SK-N-MC (cell line): ENCODE measurements around the gene ZNF595.
A peak's percentile ranks its signal among the peaks of the same experiment; 100 is the strongest.
"Not testable (repeated sequence)": the region's sequence is repeated elsewhere in the genome, so short reads cannot be mapped to it uniquely, and the experiment has no call there.

Experiments used
- DNase-seq: peaks from one replicate; pipeline ENCODE4 v3.0.0-alpha.2; 2011; ENCODE audit warnings: low read depth, low spot score
- H3K27ac ChIP-seq: fragments of 200-600 bp; sonication (generic); 2 replicates; pipeline ENCODE4 v1.5.1; 2016; ENCODE audit warnings: mixed run types
- H3K36me3 ChIP-seq: fragments of 200-600 bp; sonication (generic); 2 replicates; pipeline ENCODE4 v1.6.1; 2017; ENCODE audit warnings: antibody characterized with exemption, low read length, mixed read lengths; ENCODE audit not compliant: insufficient read depth
- H3K4me3 ChIP-seq: fragments of 200-600 bp; sonication (generic); 2 replicates; pipeline ENCODE4 v1.5.1; 2016
- H3K9ac ChIP-seq: fragments of 200-600 bp; sonication (generic); 2 replicates; pipeline ENCODE4 v1.8.0; 2017; ENCODE audit warnings: mixed run types, mixed read lengths; ENCODE audit not compliant: insufficient read length
- H3K9me3 ChIP-seq: fragments of 200-600 bp; sonication (generic); 2 replicates; pipeline ENCODE4 v1.6.1; 2017; ENCODE audit warnings: low read depth, mild to moderate bottlenecking, antibody characterized with exemption, low read length, moderate library complexity, mixed read lengths

ZNF595 gene

DNA sequence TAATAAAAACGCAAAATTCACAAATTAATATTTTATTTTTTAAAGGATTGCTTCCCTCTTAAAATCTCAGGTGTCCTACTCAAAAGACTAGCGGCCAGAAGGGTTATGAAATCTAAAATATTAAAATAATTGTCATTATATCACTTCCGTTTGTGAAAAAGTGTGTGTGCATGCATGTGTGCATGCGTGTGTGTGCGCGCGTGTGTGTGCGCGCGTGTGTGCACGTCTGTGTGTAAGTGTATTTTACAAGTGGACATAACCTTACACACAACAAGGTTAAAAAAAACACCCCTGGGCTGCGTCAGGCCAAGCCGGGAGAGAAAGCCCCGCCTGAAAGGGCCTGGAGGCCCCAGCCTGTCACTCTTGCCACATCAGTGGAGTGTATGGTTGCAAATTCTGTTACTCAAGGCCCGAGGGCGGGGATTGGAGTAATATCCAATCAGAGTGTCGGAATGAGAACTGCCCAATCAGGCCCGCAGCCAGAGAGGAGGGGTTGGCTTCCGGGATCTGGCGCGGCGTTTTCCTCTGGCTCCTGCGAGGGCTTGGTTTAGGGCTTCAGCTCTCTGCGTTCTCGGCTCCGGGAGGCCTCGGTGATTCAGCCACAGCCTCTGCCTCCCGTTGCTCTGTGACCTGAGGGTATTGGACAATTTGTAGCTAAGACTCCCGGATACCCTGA lies at the start of gene ZNF595:
Gene ZNF595 (plus strand): TSS at position 518 of the 676 bp plus-strand sequence. CDS start 168 bp downstream, outside the sequence.
- H3K36me3 ChIP-seq, H3K27ac ChIP-seq, DNase-seq, H3K9ac ChIP-seq, H3K9me3 ChIP-seq: not testable (repeated sequence)
- H3K4me3 ChIP-seq: peak within 1 kb of the TSS; percentile 49; the same call in 1 of the 2 replicates

DNA sequence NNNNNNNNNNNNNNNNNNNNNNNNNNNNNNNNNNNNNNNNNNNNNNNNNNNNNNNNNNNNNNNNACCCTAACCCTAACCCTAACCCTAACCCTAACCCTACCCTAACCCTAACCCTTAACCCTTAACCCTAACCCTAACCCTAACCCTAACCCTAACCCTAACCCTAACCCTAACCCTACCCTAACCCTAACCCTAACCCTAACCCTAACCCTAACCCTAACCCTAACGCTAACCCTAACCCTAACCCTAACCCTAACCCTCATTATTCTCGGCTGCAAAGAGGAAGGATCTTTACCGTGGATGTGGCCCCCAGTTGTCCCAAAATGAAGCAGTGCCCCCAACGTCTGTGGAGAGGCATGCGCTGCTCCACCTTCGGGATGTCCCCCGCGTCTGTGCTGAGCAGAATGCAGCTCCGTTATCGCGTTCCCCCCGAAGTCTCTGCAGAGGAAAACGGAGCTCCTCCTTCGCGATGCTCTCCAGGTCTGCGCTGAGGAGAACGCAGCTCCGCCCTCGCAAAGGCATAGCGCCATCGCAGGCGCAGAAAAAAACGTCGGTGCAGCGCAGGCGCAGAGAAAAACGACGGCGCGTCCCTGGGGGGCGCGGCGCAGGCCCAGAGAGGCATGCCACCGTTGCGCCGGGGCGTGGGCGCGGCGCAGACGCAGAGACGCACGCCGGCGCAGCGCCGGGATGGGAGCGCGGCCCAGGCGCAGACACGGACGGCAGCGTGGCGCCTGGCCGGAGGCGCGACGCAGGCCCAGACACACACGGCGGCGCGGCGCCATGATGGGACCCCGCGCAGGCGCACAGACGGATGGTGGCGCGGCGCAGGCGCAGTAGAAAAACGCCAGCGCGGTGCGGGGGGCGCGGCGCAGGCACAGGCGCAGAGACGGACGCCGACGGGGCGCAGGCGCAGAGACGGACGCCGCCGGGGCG lies 42.9 kb upstream of the ZNF595 start:
- DNase-seq, H3K4me3 ChIP-seq: not testable (repeated sequence)

DNA sequence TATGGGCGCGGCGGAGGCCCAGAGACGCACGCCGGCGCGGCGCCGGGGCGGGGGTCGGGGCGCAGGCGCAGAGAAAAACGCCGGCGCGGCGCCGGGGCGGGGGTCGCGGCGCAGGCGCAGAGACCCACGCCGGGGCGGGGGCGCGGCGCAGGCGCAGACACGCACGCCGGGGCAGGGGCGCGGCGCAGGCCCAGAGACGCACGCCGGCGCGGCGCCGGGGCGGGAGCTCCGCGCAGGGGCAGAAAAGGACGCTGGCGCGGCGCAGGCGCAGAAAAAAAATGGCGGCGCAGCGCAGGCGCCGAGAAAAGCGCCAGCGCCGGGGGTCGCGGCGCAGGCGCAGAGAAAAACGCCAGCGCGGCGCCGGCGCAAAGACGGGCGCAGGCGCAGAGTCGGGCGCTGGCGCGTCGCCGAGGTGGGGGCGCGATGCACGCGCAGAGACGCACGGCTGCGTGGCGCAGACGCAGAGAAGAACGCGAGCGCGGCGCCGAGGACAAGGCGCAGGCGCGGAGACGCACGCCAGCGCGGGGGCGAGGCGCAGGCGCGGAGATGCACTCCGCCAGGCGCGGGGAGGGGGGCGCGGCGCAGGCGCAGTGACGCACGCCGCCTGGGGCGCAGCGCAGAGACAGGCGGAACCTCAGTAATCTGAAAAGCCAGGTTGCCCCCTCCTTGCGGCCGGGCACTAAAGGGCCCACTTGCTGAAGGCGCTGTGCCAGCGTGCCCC lies 41.9 kb upstream of the ZNF595 start:
- H3K36me3 ChIP-seq, DNase-seq, H3K9me3 ChIP-seq, H3K27ac ChIP-seq, H3K4me3 ChIP-seq, H3K9ac ChIP-seq: not testable (repeated sequence)

More for the DNA sequence above, 42.9 kb upstream of the ZNF595 start:
- not testable (repeated sequence) for H3K27ac ChIP-seq, H3K9ac ChIP-seq, H3K9me3 ChIP-seq, H3K36me3 ChIP-seq

DNA sequence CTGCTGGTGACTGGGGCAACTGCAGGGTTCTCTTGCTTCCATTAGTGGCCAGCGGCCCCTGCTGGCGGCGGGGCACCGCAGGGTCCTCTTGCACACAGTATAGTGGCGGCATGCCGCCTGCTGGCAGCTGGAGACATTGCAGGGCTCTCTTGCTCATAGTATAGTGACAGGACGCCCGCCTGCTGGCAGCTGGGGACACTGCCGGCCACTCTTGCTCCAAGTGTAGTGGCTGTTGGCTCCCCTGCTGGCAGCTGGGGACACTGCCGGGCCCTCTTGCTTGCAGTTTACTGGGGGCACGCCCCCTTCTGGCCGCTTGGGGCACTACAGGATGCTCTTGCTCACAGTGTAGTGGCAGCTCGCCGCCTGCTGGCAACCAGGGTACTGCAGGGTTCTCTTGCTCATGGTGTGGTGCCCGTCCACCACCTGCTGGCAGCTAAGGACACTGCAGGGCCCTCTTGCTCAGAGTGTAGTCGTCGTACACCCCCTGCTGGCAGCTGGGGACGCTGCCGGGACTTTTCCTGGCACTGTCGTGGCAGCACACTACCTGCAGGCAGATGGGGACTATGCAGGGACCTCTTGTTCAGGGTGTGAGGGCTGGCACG lies 41.2 kb upstream of the ZNF595 start:
- H3K9ac ChIP-seq, H3K36me3 ChIP-seq, DNase-seq, H3K27ac ChIP-seq, H3K9me3 ChIP-seq, H3K4me3 ChIP-seq: not testable (repeated sequence)

DNA sequence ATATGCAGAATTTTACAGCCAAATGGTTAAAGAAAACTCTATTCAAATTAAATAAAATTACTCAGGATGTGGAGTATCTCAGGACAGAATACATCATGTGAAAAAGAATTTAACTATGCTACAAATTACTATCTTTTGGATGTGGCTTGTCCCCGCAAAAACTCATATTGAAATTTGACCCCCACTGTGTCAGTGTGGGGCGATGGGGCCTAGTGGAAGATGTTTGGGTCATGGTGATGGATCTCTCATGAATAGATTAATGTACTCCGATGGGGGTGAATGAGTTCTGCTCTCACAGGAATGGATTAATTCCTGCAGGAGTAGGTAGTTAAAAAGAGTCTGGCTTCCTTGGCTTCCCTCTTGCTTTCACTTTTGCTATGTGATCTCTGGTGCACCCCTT lies 35.0 kb upstream of the ZNF595 start:
- H3K9ac ChIP-seq, DNase-seq, H3K4me3 ChIP-seq, H3K9me3 ChIP-seq, H3K36me3 ChIP-seq, H3K27ac ChIP-seq: not testable (repeated sequence)

DNA sequence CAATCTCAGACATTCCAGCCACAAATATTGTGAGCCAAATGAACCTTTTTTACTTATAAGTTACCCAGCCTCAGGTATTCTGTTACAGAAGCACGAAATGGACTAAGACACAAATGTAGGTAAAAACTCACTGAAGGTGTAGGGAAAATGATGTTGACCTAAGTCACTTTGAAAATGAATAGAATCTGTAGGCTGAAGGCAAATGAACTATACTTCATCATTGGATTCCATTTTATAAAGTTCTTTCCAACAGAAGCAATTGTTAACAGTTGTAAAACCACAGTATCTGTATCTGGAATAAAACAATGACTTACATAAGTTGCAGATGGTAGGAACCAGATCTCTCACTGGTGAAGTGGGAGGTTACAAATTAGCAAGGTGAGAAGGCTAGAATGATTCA lies 34.5 kb upstream of the ZNF595 start:
- DNase-seq, H3K36me3 ChIP-seq, H3K4me3 ChIP-seq, H3K9me3 ChIP-seq, H3K9ac ChIP-seq, H3K27ac ChIP-seq: not testable (repeated sequence)

DNA sequence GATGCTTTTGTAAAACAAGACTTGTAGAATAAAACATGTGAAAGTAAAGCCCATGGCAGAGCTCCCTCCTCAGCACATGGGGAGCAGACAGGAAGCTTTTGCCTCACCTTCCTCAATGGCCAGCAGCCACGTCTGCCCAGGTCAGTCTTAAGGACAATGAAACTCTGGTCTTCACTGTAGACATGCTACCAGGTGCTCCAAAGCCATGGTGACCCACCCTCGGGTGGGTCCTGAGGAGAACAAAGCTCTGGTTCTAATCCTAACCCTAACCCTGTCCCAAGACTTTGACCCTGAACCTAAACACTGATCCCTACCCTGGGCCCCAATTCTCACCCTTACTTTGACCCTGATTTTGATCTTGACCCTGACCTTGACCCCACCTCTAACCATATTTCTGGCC lies 30.2 kb upstream of the ZNF595 start:
- not testable (repeated sequence) for DNase-seq, H3K27ac ChIP-seq, H3K4me3 ChIP-seq, H3K9ac ChIP-seq, H3K36me3 ChIP-seq, H3K9me3 ChIP-seq

DNA sequence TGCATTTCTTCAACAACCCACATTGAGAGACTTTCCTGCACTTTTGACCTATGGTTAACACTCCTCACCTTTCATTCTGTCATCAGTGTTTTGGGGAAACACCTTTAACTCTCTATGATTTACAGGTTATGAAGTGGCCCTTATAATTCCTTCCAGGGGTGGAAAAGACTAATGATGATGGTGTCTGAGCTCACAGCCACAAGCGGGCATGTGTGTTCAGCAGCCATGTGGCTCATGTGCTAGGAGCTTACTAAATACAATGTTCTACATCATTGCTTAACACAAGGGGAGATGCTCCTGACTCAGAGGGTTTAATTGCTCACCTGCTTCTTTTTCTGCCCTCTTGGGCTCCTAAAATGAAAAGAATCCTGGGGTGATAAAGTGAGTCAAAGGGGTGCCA lies 28.8 kb upstream of the ZNF595 start:
- H3K9me3 ChIP-seq, H3K4me3 ChIP-seq, H3K36me3 ChIP-seq, H3K9ac ChIP-seq, DNase-seq, H3K27ac ChIP-seq: not testable (repeated sequence)

DNA sequence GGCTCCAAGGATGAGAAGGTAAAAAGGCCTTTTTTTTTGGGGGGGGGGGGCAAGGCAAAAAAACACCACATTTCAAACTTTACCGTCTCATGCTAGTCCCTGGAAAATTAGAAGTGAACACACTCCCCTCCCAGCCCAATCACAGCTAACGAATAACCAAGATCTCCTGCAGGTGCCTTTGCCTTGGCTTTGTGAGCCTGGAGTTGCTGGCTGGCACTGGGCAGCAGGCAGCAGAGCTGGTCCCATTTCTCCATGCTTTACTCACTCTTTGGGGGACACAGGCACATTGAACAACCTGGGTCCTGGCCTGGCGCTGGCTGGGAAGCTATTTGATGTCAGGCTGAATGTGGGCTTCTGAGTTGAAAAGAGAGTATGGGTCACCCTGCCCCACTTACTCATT lies 25.6 kb upstream of the ZNF595 start:
- not testable (repeated sequence) for H3K36me3 ChIP-seq, H3K9me3 ChIP-seq, H3K9ac ChIP-seq, DNase-seq, H3K27ac ChIP-seq, H3K4me3 ChIP-seq

DNA sequence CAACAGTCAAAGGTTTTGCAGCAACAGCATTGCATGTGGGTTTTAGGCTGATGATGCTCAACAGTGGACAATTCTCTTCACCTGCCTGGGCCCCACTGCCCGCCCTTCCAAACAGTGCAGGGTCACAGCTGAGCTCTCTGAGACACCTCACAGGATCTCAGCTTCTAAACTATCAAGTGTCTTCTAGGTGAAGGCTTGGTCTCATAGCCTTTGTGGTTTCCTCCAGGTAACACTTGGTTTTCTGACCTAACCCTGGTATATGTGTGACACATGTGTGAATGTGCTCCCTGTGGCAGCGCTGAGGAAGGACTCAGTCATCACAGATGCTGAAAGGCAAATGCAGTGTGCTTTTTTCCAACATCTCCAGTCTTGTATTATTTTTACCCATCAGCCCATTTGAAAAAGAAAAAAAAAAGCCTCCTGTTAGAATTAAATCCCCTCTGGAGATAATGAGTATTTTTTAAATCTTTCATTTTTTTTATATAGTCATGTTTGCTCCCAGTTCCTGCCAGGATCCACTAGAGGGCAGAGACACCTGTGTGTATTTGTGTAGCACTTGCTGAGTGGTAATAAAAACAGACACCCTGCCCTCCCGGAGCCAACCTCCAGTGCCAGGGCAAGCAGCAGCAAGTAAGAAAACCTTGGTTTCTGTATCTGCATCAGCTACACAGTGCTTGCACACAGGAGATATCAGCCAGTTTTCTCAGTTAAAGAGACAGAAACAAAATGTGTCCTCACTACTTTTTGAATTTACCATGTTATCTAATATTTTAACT lies 24.2 kb upstream of the ZNF595 start:
- H3K9me3 ChIP-seq, H3K27ac ChIP-seq, H3K9ac ChIP-seq, H3K36me3 ChIP-seq, DNase-seq, H3K4me3 ChIP-seq: not testable (repeated sequence)

DNA sequence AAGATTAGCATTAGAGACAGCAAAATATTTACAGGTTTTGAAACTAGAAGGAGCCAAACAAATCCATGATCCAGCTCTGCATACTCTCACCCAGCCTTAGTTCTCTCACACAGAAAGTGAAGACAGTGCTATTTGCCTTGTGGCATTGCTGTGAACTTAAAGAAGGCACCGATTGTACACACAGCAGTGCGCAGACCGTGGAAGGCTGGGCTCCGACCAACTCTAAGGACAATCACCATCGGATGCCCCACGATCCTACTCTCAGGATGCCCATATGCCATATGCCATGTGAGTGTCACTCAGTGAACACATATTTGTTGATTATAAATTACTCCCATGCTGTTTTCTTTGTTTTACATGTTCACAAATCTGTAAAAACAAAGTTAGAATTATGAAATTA lies 19.8 kb upstream of the ZNF595 start:
- not testable (repeated sequence) for DNase-seq

DNA sequence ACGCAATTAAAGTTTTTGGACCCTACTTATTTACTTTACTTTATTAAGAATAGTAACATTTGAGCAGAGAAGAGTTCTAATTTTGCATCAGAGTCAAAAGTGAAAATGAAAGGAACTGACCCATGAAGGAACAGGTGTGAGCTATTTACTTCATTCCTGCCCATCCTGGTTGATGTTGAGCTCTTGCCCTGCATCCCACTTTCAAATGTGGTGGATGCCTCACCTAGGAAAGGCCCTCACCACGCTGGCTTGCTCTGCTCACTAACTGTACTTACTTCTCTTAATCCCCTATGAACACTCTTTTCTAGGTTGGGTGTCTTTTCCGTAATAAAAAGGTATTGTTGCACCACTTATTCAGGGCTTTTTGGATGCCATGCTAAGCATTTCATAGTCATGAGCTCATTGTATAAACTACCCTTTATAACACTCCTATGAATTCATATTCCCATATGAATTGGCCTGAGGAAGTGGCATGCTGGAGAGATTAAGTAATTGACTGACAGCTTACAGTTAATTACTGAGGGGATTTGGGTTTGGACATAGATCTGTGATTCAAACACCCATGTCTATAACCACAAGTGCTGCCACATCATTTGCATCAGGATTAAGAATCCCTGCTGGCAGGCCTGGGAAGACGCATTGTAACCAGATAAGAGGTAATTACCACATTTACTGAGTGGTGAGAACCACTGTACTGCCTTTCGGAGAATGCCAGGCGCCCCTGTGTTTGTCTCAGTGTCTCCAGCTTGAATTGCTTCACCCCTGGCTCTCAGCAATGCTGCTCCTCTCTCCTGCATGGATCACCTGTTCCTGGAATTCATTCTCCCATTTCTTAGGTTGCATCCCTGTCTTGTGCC lies 16.3 kb upstream of the ZNF595 start:
- not testable (repeated sequence) for H3K9me3 ChIP-seq, H3K36me3 ChIP-seq, H3K9ac ChIP-seq, H3K27ac ChIP-seq, H3K4me3 ChIP-seq, DNase-seq

More for the DNA sequence above, 19.8 kb upstream of the ZNF595 start:
- H3K9ac ChIP-seq, H3K27ac ChIP-seq, H3K36me3 ChIP-seq, H3K9me3 ChIP-seq, H3K4me3 ChIP-seq: not testable (repeated sequence)

DNA sequence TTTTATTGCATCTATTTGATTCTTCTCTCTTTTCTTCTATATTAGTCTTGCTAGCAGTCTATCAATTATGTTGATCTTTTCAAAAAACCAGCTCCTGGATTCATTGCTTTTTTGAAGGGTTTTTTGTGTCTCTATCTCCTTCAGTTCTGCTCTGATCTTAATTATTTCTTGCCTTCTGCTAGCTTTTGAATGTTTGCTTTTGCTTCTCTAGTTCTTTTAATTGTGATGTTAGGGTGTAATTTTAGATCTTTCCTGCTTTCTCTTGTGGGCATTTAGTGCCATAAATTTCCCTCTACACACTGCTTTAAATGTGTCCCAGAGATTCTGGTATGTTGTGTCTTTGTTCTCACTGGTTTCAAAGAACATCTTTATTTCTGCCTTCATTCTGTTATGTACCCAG lies 14.9 kb upstream of the ZNF595 start:
- DNase-seq, H3K9ac ChIP-seq, H3K4me3 ChIP-seq, H3K9me3 ChIP-seq, H3K27ac ChIP-seq, H3K36me3 ChIP-seq: not testable (repeated sequence)
